IPS DF 6.9 (cell line): ENCODE measurements around the gene TXLNB.

Source experiments
- DNase-seq: peaks from one replicate; pipeline ENCODE4 v3.0.0-alpha.2; 2013; ENCODE audit warnings: low read depth, low spot score
- H3K27ac ChIP-seq: one replicate; pipeline ENCODE4 v1.5.1; 2013; ENCODE audit warnings: low read length, control low read depth
- H3K27me3 ChIP-seq: 2 replicates; pipeline ENCODE4 v1.6.1; 2013; ENCODE audit warnings: mild to moderate bottlenecking, low read length; ENCODE audit not compliant: control insufficient read depth, insufficient read depth
- H3K36me3 ChIP-seq: 2 replicates; pipeline ENCODE4 v1.6.1; 2013; ENCODE audit warnings: low read length; ENCODE audit not compliant: control insufficient read depth, insufficient read depth
- H3K4me1 ChIP-seq: 2 replicates; pipeline ENCODE4 v1.6.1; 2013; ENCODE audit warnings: low read length; ENCODE audit not compliant: control insufficient read depth, insufficient read depth
- H3K4me3 ChIP-seq: 2 replicates; pipeline ENCODE4 v1.5.1; 2013; ENCODE audit warnings: mild to moderate bottlenecking, low read length
- H3K9me3 ChIP-seq: 2 replicates; pipeline ENCODE4 v1.6.1; 2013; ENCODE audit warnings: low read length, inconsistent platforms; ENCODE audit not compliant: control insufficient read depth, insufficient read depth
- WGBS: extraction: QIAGEN DNeasy Blood & Tissue Kit; methylation state at CpG from one replicate; pipeline ENCODE4 v1.1.7; 2013; ENCODE audit warnings: mixed read lengths, missing lambda C conversion rate; ENCODE audit not compliant: insufficient read length, insufficient coverage; 5-methylcytosine and 5-hydroxymethylcytosine counted together

Gene TXLNB

DNA sequence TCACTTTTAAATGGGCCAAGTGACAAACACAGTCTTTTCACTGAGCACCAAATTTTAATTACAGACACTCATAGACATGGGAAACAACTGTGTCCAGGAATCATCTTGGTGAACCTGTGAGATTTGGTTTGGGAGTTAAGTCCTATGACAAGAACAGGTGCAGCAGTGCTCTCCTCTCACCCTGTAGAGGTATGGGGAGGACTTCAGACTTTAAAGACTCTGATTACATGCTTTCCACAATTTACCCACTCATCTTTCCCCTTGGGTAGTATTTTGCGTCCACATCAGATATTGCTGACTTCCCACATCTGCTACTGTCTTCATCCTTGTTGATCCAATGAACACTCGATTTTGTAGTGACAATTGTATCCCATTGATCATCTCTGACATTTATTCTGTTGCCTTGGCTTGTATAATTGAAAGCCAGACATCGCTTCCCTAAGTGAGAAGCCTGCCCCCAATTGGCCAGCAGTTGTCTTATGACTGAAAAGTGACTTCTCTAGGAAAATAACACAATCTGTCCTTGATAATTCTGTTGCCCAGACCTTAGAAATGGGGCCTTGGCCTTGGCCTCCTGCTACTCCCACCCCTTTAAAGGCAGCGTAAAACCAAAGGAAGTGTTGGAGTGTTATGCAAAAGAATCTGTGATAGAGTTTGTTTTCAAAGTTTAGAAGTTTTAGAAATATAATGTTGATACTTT, 40.0 kb downstream of the TXLNB start:
- H3K27ac ChIP-seq, result no peak overlapping the region
- H3K4me3 ChIP-seq, result no peak overlapping the region
- H3K9me3 ChIP-seq, result no peaks in the 10 kb centered on the region
- H3K4me1 ChIP-seq, result no peaks in the 10 kb centered on the region
- no peaks in the 10 kb centered on the region for H3K36me3 ChIP-seq
- no peaks in the 10 kb centered on the region for H3K27me3 ChIP-seq
- no peak for DNase-seq
- no CpG with 5 or more reads among the region's 4 CpGs for WGBS

DNA sequence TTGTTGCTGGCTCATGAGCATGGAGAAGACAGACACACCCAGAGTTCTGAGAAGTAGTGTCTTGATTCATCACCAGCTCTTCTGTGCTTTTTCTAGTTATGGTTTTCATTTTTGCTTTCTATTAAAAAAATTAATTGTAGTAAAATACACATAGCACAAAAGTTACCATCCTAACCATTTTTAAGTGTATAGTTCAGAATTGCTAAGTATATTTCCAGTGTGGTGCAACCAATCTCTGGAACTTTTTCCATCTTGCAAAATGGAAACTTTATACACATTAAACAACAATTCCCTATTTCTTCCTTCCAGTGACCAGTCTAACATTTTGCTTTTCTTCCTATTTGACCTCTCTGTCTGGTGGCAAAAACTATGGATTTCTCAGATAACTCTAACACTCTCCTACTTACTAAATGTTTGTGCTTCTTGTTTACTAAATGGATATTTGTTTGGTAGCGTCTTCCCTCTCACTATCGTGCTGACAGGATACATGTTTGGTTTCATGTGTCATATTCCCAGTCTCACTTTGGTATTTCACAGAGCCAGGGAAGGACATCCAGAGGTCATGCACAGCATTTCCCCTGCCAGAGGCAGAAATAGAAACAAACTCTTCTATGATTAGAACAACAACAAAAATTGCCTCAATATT, 40.6 kb downstream of the TXLNB start:
- no peak overlapping the region for H3K27ac ChIP-seq
- no peak overlapping the region for H3K4me3 ChIP-seq
- no peaks in the 10 kb centered on the region for H3K36me3 ChIP-seq
- no CpG with 5 or more reads among the region's 2 CpGs for WGBS
- no peak for DNase-seq
- H3K27me3 ChIP-seq, result no peaks in the 10 kb centered on the region
- no peaks in the 10 kb centered on the region for H3K4me1 ChIP-seq
- no peaks in the 10 kb centered on the region for H3K9me3 ChIP-seq

DNA sequence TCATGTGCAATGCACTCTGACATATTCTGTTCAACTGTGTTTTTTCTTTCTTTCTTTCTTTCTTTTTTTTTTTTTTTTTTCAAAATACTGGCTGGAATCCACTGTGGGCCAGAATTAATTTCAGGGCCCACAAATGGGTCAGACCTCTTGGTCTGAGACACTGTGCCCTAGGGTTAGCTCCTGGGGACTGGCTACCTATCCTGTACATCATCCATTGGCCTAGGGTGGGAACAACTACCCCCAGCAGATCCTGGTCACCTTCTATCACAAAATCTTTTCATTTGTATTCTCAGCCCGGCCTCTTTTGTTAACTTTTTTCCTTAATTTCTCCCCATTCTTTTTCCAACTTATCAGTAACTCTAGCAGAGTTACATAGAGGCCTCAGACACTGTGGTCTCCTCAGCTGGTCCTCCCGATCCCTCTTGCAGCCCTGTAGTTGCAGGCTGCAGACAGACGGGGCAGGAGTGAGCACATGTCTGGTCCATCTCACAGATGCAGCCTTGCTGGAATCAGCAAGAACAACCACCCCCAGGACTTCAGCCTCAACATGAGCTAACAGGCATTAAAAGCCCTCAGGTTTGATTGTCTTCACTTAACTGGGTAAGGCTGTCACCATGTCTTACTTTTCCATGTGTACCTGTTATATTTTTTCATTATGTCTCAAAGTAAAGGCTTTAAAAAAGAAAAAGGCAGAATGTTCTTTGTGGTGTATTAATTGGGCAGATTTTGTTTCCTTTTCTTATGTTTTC, 41.3 kb downstream of the TXLNB start:
- WGBS, result no CpG with 5 or more reads among the region's 3 CpGs
- H3K27ac ChIP-seq, result no peak overlapping the region
- H3K27me3 ChIP-seq, result no peaks in the 10 kb centered on the region
- H3K9me3 ChIP-seq, result no peaks in the 10 kb centered on the region
- no peaks in the 10 kb centered on the region for H3K4me1 ChIP-seq
- no peak overlapping the region for H3K4me3 ChIP-seq
- H3K36me3 ChIP-seq, result no peaks in the 10 kb centered on the region
- DNase-seq, result peak; percentile 57

DNA sequence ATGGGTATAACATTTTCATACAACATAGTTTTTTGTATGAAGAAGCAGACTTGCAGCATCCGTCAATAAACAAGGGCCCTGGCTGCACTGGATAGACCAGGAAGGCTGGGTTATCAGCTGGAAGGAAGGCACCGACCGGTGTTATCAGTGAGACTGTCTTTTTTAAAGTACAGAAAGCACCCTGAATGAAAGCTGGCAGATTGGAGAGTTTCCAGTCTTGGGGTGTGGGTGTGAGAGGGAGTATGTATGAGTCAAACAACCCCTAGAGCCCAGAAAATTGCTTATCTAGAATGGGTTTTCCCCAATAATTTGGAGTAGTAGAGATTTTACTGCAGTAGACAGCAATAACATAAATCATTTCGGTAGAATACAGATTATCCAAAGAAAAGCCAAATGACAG, 42.4 kb downstream of the TXLNB start:
- H3K4me3 ChIP-seq, result no peak overlapping the region

DNA sequence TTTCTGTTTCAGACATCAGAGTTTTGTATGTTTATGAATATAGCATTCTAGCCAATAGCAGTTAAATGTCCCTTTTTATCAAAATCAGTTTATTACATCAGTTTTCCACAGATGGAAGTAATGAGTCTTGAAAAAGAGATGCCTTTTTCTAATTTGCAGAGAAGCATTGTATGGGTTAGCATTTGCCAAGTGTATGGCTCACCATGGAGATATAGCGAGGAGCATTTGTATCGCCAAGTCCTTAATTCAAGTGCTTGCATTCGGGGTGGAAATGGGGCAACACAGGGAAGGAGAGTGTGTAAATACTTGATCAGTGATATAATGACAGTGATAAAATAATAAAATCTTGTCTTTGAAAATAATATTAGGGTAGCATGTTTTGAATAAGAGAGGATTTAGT, 42.9 kb downstream of the TXLNB start:
- Histone ChIP-seq H3K9me3 (no peaks in the 10 kb centered on the region), H3K27ac (no peak overlapping the region), H3K4me3 (no peak overlapping the region), H3K36me3 (no peaks in the 10 kb centered on the region), H3K4me1 (no peaks in the 10 kb centered on the region), H3K27me3 (no peaks in the 10 kb centered on the region)
- DNase-seq, result no peak
- WGBS, result no CpG with 5 or more reads among the region's 3 CpGs

More for the DNA sequence above, 42.4 kb downstream of the TXLNB start:
- Histone ChIP-seq H3K27ac (no peak overlapping the region), H3K9me3 (no peaks in the 10 kb centered on the region), H3K4me1 (no peaks in the 10 kb centered on the region), H3K27me3 (no peaks in the 10 kb centered on the region), H3K36me3 (no peaks in the 10 kb centered on the region)
- no peak for DNase-seq
- WGBS, result no CpG with 5 or more reads among the region's 4 CpGs

DNA sequence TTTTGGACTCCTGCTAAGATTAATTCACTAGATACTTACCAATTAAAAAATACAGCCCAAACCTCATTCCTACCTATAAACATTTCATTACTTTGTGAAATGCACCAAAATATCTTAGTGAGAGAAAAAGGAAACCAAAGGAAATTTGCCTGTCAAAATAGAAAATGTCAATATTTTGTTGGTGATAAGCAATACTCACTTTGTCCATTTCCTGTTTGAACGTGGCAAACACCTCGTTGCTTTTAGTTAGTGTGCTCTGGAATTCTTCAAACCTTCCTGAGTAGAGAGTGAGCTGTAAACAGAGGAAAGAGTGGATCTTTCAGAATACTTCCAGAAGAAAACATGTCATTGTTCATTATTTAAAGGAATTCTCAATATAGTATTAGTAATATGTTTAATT, 44.2 kb downstream of the TXLNB start:
- Histone ChIP-seq H3K27me3 (no peaks in the 10 kb centered on the region), H3K4me3 (no peak overlapping the region), H3K27ac (no peak overlapping the region), H3K36me3 (no peaks in the 10 kb centered on the region), H3K4me1 (no peaks in the 10 kb centered on the region), H3K9me3 (no peaks in the 10 kb centered on the region)
- no peak for DNase-seq
- no CpG with 5 or more reads among the region's 2 CpGs for WGBS

DNA sequence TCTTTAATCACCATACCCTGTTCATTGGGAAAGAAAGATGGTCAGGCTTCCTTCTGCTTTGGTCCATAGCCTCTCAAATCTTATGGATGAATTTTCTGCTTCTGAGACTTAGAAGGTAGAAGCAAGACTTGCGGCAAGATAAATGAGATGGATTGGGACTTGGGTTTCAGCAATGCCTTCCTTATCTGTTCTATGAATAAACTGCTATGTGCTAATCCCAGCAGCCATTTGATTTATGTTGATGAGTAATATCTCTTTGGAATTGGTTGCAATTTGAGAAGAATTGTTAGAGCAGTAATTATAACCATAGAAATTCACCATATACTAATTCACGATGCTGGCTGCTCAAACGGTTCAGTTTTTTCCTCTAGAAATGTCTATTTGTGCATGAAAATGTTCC, 48.3 kb downstream of the TXLNB start:
- Histone ChIP-seq H3K27me3 (no peaks in the 10 kb centered on the region), H3K4me3 (no peak overlapping the region), H3K27ac (no peak overlapping the region), H3K36me3 (no peaks in the 10 kb centered on the region), H3K4me1 (no peaks in the 10 kb centered on the region), H3K9me3 (no peaks in the 10 kb centered on the region)
- no CpG with 5 or more reads among the region's 3 CpGs for WGBS
- no peak for DNase-seq

DNA sequence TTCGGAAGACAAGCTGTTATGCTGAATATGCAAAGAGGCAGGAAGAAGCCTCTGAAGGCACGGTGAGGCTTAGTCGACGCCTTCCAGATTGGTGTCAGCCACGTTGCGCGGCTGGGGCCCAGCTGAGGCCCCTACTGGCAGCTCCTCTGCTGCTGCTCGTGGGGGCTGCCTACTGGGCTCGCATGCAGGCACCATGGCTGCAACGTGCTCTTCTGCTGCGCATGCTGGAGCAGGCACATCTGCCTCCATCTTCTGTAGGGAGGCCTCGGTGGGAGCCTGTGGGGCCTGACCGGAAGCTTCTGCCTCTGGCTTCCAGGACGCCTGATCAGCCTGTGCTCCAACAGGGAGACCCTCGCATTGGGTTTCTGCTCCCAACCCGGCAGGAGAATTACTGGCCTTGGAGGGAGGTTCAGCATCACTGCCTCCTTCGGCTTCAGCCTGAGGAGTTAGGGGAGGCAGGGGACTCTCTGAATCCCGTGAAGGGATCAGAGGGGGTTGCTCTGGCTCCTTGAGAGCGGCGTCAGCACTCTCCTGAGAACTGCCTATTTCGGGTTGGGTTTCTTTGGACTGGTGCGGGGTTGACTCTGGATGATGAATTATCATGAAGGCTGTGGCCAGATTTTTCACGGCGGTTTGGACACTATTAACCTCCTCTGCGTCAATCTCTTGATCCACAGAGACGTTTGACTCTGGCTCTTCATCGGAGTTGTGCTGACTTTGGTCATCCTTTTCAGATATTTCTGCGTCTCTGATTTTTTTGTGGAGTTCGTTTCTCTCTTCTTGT, 49.1 kb downstream of the TXLNB start:
- no peaks in the 10 kb centered on the region for H3K4me1 ChIP-seq
- H3K27me3 ChIP-seq, result no peaks in the 10 kb centered on the region
- no peak overlapping the region for H3K27ac ChIP-seq
- H3K36me3 ChIP-seq, result no peaks in the 10 kb centered on the region
- no peak overlapping the region for H3K4me3 ChIP-seq
- H3K9me3 ChIP-seq, result no peaks in the 10 kb centered on the region
- DNase-seq, result no peak
- no CpG with 5 or more reads among the region's 29 CpGs for WGBS

DNA sequence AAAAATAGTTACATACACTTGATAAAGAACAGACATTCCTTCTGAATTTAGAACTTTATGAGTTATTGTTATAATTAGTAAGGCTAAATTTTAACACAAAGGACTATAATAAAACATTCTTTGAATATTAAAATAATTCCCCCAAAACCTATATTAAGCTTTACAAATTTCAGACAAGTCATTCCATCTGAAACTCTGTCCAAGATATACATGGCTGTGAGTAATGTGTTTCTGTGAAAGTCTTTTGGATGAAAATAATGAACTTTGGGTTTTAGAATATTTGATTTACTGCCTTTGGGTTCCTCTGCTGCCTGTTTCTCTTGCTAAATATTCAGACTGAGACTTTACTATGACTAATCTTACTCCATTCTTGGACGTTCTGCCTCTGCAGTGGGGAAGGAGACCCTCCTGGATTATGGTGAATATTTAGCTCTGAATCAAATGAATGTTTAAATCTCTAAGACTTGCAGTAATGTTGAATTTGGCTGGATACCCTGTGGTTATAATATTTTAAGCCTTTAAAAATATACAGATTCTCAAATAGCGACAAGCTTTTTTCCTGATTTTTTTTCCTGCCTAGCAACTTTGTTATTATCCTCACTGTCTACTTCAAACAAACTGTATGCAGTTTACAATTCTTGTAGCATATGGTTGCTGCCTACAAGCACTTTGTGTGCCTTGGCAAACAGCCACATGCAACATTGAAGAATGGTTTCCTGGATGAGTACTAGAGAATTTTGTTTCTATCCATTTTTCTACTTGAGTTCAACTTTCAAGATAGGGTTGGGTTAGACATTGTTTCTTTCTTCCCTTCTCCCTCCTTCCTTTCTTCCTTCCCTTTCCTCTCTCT, 51.4 kb downstream of the TXLNB start:
- H3K27ac ChIP-seq, result no peak overlapping the region
- DNase-seq, result no peak
- no peaks in the 10 kb centered on the region for H3K27me3 ChIP-seq
- no peaks in the 10 kb centered on the region for H3K36me3 ChIP-seq
- WGBS, result no CpG with 5 or more reads among the region's 2 CpGs
- H3K9me3 ChIP-seq, result no peaks in the 10 kb centered on the region
- H3K4me3 ChIP-seq, result no peak overlapping the region
- H3K4me1 ChIP-seq, result no peaks in the 10 kb centered on the region
